Common myeloid progenitor, CD34-positive (primary cell): ENCODE measurements around the gene MRPL52.
"Not testable (repeated sequence)": the region's sequence is repeated elsewhere in the genome, so short reads cannot be mapped to it uniquely, and the experiment has no call there.

ENCODE experiments used
- CTCF ChIA-PET: fragments of 350-600 bp; sonication (Branson Sonifier 250); formaldehyde crosslinking; loops from one replicate; lab custom pipeline; 2021; ENCODE audit warnings: antibody characterized with exemption; lab: Charles Lee
- POLR2A ChIA-PET: fragments of 350-600 bp; sonication (Branson Sonifier 250); formaldehyde crosslinking; loops from one replicate; lab custom pipeline; 2021; ENCODE audit warnings: antibody characterized with exemption; lab: Charles Lee
- DNase-seq, 3 donors: peaks; one replicate each; pipeline versions ENCODE4 v3.0.0 to v3.0.0-alpha.2; 2013
- H3K27ac ChIP-seq, 2 experiments: 1 replicate in 1 of 2; 2 replicates in 1 of 2; pipeline ENCODE4 v1.7.0; 2013; ENCODE audit warnings: inconsistent platforms in 2 of 2, low read length in 2 of 2, mild to moderate bottlenecking in 2 of 2, low read depth in 1 of 2, moderate library complexity in 1 of 2; ENCODE audit not compliant: severe bottlenecking in 2 of 2, insufficient read depth in 1 of 2, poor library complexity in 1 of 2
- H3K27me3 ChIP-seq, 5 experiments: replicated peaks in 2 of 5; 1 replicate in 3 of 5; 2 replicates in 2 of 5; pipeline versions ENCODE4 v1.6.1 to v1.7.0; 2013; ENCODE audit warnings: low read length in 4 of 5, mild to moderate bottlenecking in 2 of 5, moderate library complexity in 2 of 5, inconsistent platforms in 1 of 5; ENCODE audit not compliant: insufficient read depth in 5 of 5, control insufficient read depth in 4 of 5
- H3K36me3 ChIP-seq, 4 experiments: 1 replicate in 2 of 4; 2 replicates in 2 of 4; pipeline versions ENCODE4 v1.6.1 to v1.7.0; 2013; ENCODE audit warnings: low read length in 3 of 4, control low read depth in 1 of 4, mild to moderate bottlenecking in 1 of 4; ENCODE audit not compliant: control insufficient read depth in 4 of 4, insufficient read depth in 4 of 4
- H3K4me1 ChIP-seq, 4 experiments: 1 replicate in 3 of 4; 2 replicates in 1 of 4; pipeline versions ENCODE4 v1.6.1 to v1.7.1; 2013; ENCODE audit warnings: low read length in 3 of 4, mild to moderate bottlenecking in 3 of 4, control low read depth in 1 of 4, inconsistent platforms in 1 of 4, moderate library complexity in 1 of 4; ENCODE audit not compliant: control insufficient read depth in 4 of 4, insufficient read depth in 4 of 4; ENCODE audit errors: control extremely low read depth in 1 of 4
- H3K4me3 ChIP-seq, 7 experiments: 1 replicate in 4 of 7; 2 replicates in 3 of 7; pipeline versions ENCODE4 v1.5.1 to v1.7.0; 2013; ENCODE audit warnings: mild to moderate bottlenecking in 7 of 7, low read length in 6 of 7, moderate library complexity in 6 of 7, inconsistent platforms in 2 of 7, low read depth in 2 of 7, control low read depth in 1 of 7; ENCODE audit not compliant: insufficient read depth in 4 of 7, control insufficient read depth in 1 of 7; ENCODE audit errors: extremely low read depth in 1 of 7
- H3K9me3 ChIP-seq, 5 experiments: 1 replicate in 4 of 5; 2 replicates in 1 of 5; pipeline versions ENCODE4 v1.6.1 to v1.7.1; 2013; ENCODE audit warnings: low read length in 4 of 5, mild to moderate bottlenecking in 2 of 5, inconsistent platforms in 1 of 5, low read depth in 1 of 5, moderate library complexity in 1 of 5; ENCODE audit not compliant: control insufficient read depth in 4 of 5, insufficient read depth in 2 of 5; ENCODE audit errors: control extremely low read depth in 1 of 5
- WGBS: methylation state at CpG from one replicate; pipeline ENCODE4 v1.1.5; 2013; ENCODE audit not compliant: insufficient coverage; 5-methylcytosine and 5-hydroxymethylcytosine counted together

The MRPL52 gene

GRCh38 chr14:22822571-22823098, 7.1 kb upstream of the MRPL52 start:
- no peaks in the 10 kb centered on the region for H3K9me3 ChIP-seq
- CTCF ChIA-PET, result interaction anchor here (0.6 to 24.0 kb wide), 23 partner anchors 11 to 600 kb away, joined by 3 to 707 read pairs (median 5); partner anchors contain the start of genes MMP14 and RBM23
- 0% methylated on average over 22 of the region's 34 CpGs for WGBS
- no peak overlapping the region for H3K27ac ChIP-seq
- peak overlapping the region in 6 of 7 experiments; percentile 20 to 62 (median 42) for H3K4me3 ChIP-seq
- POLR2A ChIA-PET, result interaction anchor here (0.9 to 3.0 kb wide), 4 partner anchors 16 to 267 kb away, joined by 3 to 14 read pairs (median 4); no protein-coding TSS in a partner anchor
- H3K27me3 ChIP-seq, result peaks cover 0 to 29% (median 2%) of the 10 kb centered on the region in 5 experiments
- H3K36me3 ChIP-seq, result no peaks in the 10 kb centered on the region
- DNase-seq, result peak; percentile 70 to 74 (median 73)
- peaks cover 12 to 38% (median 36%) of the 10 kb centered on the region in 4 experiments for H3K4me1 ChIP-seq

GRCh38 chr14:22824711-22825359, 4.9 kb upstream of the MRPL52 start:
- Histone ChIP-seq H3K9me3 (no peaks in the 10 kb centered on the region), H3K27ac (no peak overlapping the region), H3K4me1 (peaks cover 12 to 31% (median 26%) of the 10 kb centered on the region in 4 experiments), H3K4me3 (peak overlapping the region in 1 of 7 experiments; percentile 28), H3K36me3 (no peaks in the 10 kb centered on the region), H3K27me3 (peaks cover 0 to 23% (median 2%) of the 10 kb centered on the region in 5 experiments)
- CTCF ChIA-PET, result interaction anchor here (1.0 to 24.0 kb wide), 9 partner anchors 8 to 269 kb away, joined by 4 to 707 read pairs (median 10); partner anchors contain the start of genes MMP14 and SLC7A7
- 16% methylated on average over 7 of the region's 8 CpGs for WGBS
- peak; percentile 86 to 97 (median 96) for DNase-seq
- POLR2A ChIA-PET, result interaction anchor here (0.7 to 3.0 kb wide), 4 partner anchors 13 to 269 kb away, joined by 3 to 14 read pairs (median 4); no protein-coding TSS in a partner anchor

DNA sequence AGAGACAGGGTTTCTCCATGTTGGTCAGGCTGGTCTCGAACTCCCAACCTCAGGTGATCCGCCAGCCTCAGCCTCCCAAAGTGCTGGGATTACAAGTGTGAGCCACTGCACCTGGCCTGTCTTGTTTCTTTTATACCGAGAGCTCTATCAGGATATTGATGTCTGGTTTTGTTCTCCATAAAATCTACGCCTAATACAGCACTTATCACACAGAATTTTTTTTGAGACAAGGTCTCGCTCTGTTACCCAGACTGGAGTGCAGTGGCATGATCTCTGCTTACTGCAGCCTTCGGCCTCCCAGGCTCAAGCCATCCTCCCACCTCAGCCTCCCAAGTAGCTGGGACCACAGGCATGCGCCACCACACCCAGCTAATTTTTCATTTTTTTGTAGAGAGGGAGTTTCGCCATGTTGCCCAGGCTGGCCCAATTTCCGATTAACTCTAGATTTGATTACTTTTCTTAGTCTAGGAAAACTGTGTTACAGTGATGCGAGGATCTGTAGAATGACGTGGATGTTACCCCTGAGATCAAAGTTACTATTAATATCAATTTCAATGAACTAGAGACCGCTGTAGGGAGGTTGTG, 519 bp upstream of the MRPL52 start:
- 86% methylated on average over 9 of the region's 12 CpGs for WGBS
- peaks cover 4 to 10% (median 8%) of the 10 kb centered on the region in 4 experiments for H3K36me3 ChIP-seq
- peak overlapping the region in 5 of 7 experiments; percentile 91 to 99 (median 92) for H3K4me3 ChIP-seq
- peaks cover 12 to 23% (median 19%) of the 10 kb centered on the region in 4 experiments for H3K4me1 ChIP-seq
- H3K27me3 ChIP-seq, H3K9me3 ChIP-seq, DNase-seq: not testable (repeated sequence)
- peak overlapping the region in 1 of 2 experiments; percentile 89 for H3K27ac ChIP-seq
- ChIA-PET POLR2A (interaction anchor here (1.0 kb wide), 1 partner anchor 22 kb away, joined by 4 read pairs; no protein-coding TSS in a partner anchor), CTCF (interaction anchor here (0.8 to 24.0 kb wide), 2 partner anchors 10 to 23 kb away, joined by 3 to 707 read pairs; no protein-coding TSS in a partner anchor)

- CTCF ChIA-PET, result interaction anchor here (1.3 to 24.0 kb wide), 4 partner anchors 9 to 260 kb away, joined by 3 to 707 read pairs (median 6); no protein-coding TSS in a partner anchor
- WGBS, result 0% methylated on average over 2 of the region's 3 CpGs
Measured at GRCh38 chr14:22830443-22831010, 840 bp downstream of the MRPL52 start.

DNA sequence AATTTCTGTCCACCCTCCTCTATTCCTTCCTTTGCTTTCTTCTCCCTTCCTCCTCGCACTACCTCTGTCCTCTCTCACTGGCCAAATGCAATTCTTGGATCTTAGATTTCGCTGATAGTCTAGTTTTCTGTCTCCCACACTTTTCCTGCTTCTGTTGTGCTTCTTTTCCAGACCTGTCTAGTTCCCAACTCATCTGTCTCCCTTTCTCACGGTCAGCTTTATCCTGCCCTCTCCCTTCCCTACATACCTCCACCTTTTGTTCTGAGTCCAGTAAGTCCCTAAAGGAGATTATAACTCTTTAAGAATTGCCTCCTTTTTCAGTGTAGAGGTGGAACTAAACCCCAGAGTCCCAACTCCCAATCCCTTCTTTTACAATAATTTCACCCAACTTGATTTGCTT, 5.8 kb downstream of the MRPL52 start:
- CTCF ChIA-PET, result interaction anchor here (0.6 to 24.0 kb wide), 4 partner anchors 11 to 65 kb away, joined by 3 to 707 read pairs (median 38); no protein-coding TSS in a partner anchor
- Histone ChIP-seq H3K27me3 (peaks cover 0 to 39% (median 7%) of the 10 kb centered on the region in 5 experiments), H3K4me3 (no peak overlapping the region), H3K27ac (no peak overlapping the region), H3K4me1 (peaks cover 3 to 43% (median 35%) of the 10 kb centered on the region in 4 experiments), H3K9me3 (no peaks in the 10 kb centered on the region), H3K36me3 (peaks cover 6 to 21% (median 16%) of the 10 kb centered on the region in 4 experiments)
- POLR2A ChIA-PET, result no interaction called here
- DNase-seq, result no peak
- 93% methylated on average over 2 of the region's 3 CpGs for WGBS

More at GRCh38 chr14:22830443-22831010, 840 bp downstream of the MRPL52 start:
- Histone ChIP-seq H3K36me3 (peaks cover 6 to 21% (median 15%) of the 10 kb centered on the region in 4 experiments), H3K27ac (peak overlapping the region; percentile 61 to 89), H3K27me3 (peaks cover 0 to 4% (median 0%) of the 10 kb centered on the region in 5 experiments), H3K4me3 (peak overlapping the region; percentile 73 to 99 (median 92)), H3K9me3 (no peaks in the 10 kb centered on the region), H3K4me1 (peaks cover 7 to 14% (median 12%) of the 10 kb centered on the region in 4 experiments)
- DNase-seq, result peak; percentile 56 to 76 (median 68)
- POLR2A ChIA-PET, result interaction anchor here (1.0 to 2.1 kb wide), 2 partner anchors 18 to 21 kb away, joined by 4 to 11 read pairs; no protein-coding TSS in a partner anchor
